ENCODE results near the gene SPINK4.

SPINK4 gene

GRCh38 chr9:33209394-33209793, 30.6 kb upstream of the SPINK4 start:
- TF ChIP-seq Cebpa-rat (IDR thresholded peaks at IDR 0.05): no peak
- no peaks in the 10 kb centered on the region for H3K27me3 ChIP-seq
- H3K9me3 ChIP-seq (replicated peaks in 1 of 11): peaks cover 0 to 4% (median 0%) of the 10 kb centered on the region in 11 experiments; a peak in 2 of 22 replicates
- peaks cover 0 to 16% (median 7%) of the 10 kb centered on the region in 10 experiments; a peak in 9 of 20 replicates for H3K4me1 ChIP-seq
- no peaks in the 10 kb centered on the region for H4K20me1 ChIP-seq
- no peak overlapping the region for H3K9ac ChIP-seq
- no peak overlapping the region for H3K4me3 ChIP-seq
- no peaks in the 10 kb centered on the region for H3K36me3 ChIP-seq
- H3K27ac ChIP-seq: no peak overlapping the region
- no peak overlapping the region for H3K4me2 ChIP-seq

GRCh38 chr9:33210006-33210715, 29.8 kb upstream of the SPINK4 start:
- Histone ChIP-seq H3K27me3 (no peaks in the 10 kb centered on the region), H3K36me3 (no peaks in the 10 kb centered on the region), H3K9me3 (replicated peaks in 1 of 11) (peaks cover 0 to 4% (median 0%) of the 10 kb centered on the region in 11 experiments; a peak in 2 of 22 replicates), H4K20me1 (no peaks in the 10 kb centered on the region), H3K27ac (no peak overlapping the region), H3K4me3 (no peak overlapping the region), H3K4me1 (peaks cover 0 to 24% (median 12%) of the 10 kb centered on the region in 10 experiments; a peak in 11 of 20 replicates), H3K9ac (no peak overlapping the region), H3K4me2 (peak overlapping the region in 4 of 11 experiments; percentile 5 to 28 (median 12); a peak in 2 of 22 replicates)
- 0 out of 22 replicates have a peak, but pooled peaks of 1 of the 11 experiments have one; percentile 22 for TF ChIP-seq Cebpa-rat (IDR thresholded peaks at IDR 0.05)

- Histone ChIP-seq H3K9ac (no peak overlapping the region), H3K9me3 (replicated peaks in 1 of 11) (peaks cover 0 to 4% (median 0%) of the 10 kb centered on the region in 11 experiments; a peak in 2 of 22 replicates), H3K4me3 (no peak overlapping the region), H3K27me3 (no peaks in the 10 kb centered on the region), H3K36me3 (no peaks in the 10 kb centered on the region), H3K4me2 (peak overlapping the region in 3 of 11 experiments; percentile 2 to 16 (median 8); a peak in 2 of 22 replicates), H4K20me1 (no peaks in the 10 kb centered on the region), H3K4me1 (peaks cover 0 to 37% (median 19%) of the 10 kb centered on the region in 10 experiments; a peak in 11 of 20 replicates), H3K27ac (no peak overlapping the region)
- no peak for TF ChIP-seq Cebpa-rat (IDR thresholded peaks at IDR 0.05)
Observed at GRCh38 chr9:33211695-33212393, 28.1 kb upstream of the SPINK4 start.

- Histone ChIP-seq H3K9ac (peak overlapping the region in 9 of 11 experiments; percentile 1 to 61 (median 38); a peak in 12 of 22 replicates), H3K27me3 (no peaks in the 10 kb centered on the region), H3K4me1 (peaks cover 44 to 69% (median 53%) of the 10 kb centered on the region in 10 experiments), H3K4me3 (peak overlapping the region in 5 of 10 experiments; percentile 2 to 38 (median 21); a peak in 5 of 20 replicates), H4K20me1 (no peaks in the 10 kb centered on the region), H3K36me3 (no peaks in the 10 kb centered on the region), H3K27ac (peak overlapping the region; percentile 50 to 74 (median 66); a peak in 21 of 22 replicates), H3K4me2 (peak overlapping the region; percentile 60 to 98 (median 90)), H3K9me3 (replicated peaks in 1 of 11) (no peaks in the 10 kb centered on the region)
- TF ChIP-seq Cebpa-rat (IDR thresholded peaks at IDR 0.05): no peak
Observed at GRCh38 chr9:33220681-33221567, 19.0 kb upstream of the SPINK4 start.

- Histone ChIP-seq H3K27me3 (no peaks in the 10 kb centered on the region), H4K20me1 (no peaks in the 10 kb centered on the region), H3K9ac (peak overlapping the region in 7 of 11 experiments; percentile 1 to 61 (median 58); a peak in 10 of 22 replicates), H3K9me3 (replicated peaks in 1 of 11) (no peaks in the 10 kb centered on the region), H3K36me3 (no peaks in the 10 kb centered on the region), H3K4me1 (peaks cover 45 to 64% (median 56%) of the 10 kb centered on the region in 10 experiments), H3K27ac (peak overlapping the region; percentile 50 to 74 (median 66); a peak in 21 of 22 replicates), H3K4me3 (peak overlapping the region in 5 of 10 experiments; percentile 2 to 38 (median 21); a peak in 4 of 20 replicates), H3K4me2 (peak overlapping the region; percentile 60 to 98 (median 90))
- TF ChIP-seq Cebpa-rat (IDR thresholded peaks at IDR 0.05): no peak
Observed at GRCh38 chr9:33221568-33221884, 18.4 kb upstream of the SPINK4 start.

GRCh38 chr9:33222031-33222430, 17.9 kb upstream of the SPINK4 start:
- Histone ChIP-seq H3K27ac (peak overlapping the region in 5 of 11 experiments; percentile 50 to 74 (median 72); a peak in 8 of 22 replicates), H3K36me3 (no peaks in the 10 kb centered on the region), H3K4me1 (peaks cover 46 to 64% (median 59%) of the 10 kb centered on the region in 10 experiments), H3K27me3 (no peaks in the 10 kb centered on the region), H3K4me2 (peak overlapping the region; percentile 60 to 98 (median 90)), H3K4me3 (no peak overlapping the region), H4K20me1 (no peaks in the 10 kb centered on the region), H3K9ac (peak overlapping the region in 4 of 11 experiments; percentile 38 to 60 (median 58); a peak in 5 of 22 replicates), H3K9me3 (replicated peaks in 1 of 11) (no peaks in the 10 kb centered on the region)
- no peak for TF ChIP-seq Cebpa-rat (IDR thresholded peaks at IDR 0.05)

GRCh38 chr9:33223696-33224095, 16.3 kb upstream of the SPINK4 start:
- no peak for TF ChIP-seq Cebpa-rat (IDR thresholded peaks at IDR 0.05)
- H3K27me3 ChIP-seq: no peaks in the 10 kb centered on the region

More at GRCh38 chr9:33223696-33224095, 16.3 kb upstream of the SPINK4 start:
- Histone ChIP-seq H3K36me3 (no peaks in the 10 kb centered on the region), H3K4me2 (peak overlapping the region; percentile 43 to 98 (median 86); a peak in 19 of 22 replicates), H3K9ac (peak overlapping the region in 6 of 11 experiments; percentile 13 to 55 (median 32); a peak in 7 of 22 replicates), H3K4me1 (peaks cover 55 to 80% (median 69%) of the 10 kb centered on the region in 10 experiments), H4K20me1 (no peaks in the 10 kb centered on the region), H3K27ac (peak overlapping the region in 4 of 11 experiments; percentile 15 to 42 (median 26); a peak in 7 of 22 replicates), H3K4me3 (no peak overlapping the region), H3K9me3 (replicated peaks in 1 of 11) (no peaks in the 10 kb centered on the region)
